Stimulated activated CD8-positive, alpha-beta memory T cell treated with anti-CD3 and anti-CD28 coated beads, Interleukin-7, amount 100 ng/mL, for 4 hours (primary cell): ENCODE measurements around the gene TMCO4.
"Not testable (repeated sequence)": the region's sequence is repeated elsewhere in the genome, so short reads cannot be mapped to it uniquely, and the experiment has no call there.

Experiments used
- DNase-seq, 2 donors: peaks; one replicate each; pipeline ENCODE4 v3.0.0-alpha.2; 2020; ENCODE audit warnings: low read depth in 2 of 2

The TMCO4 gene

GRCh38 chr1:19799230-19800075 is at the start of gene TMCO4:
TMCO4 (minus strand) TSS chr1:19799916; CDS start chr1:19780758, 19,158 bp downstream.
- DNase-seq = peak; percentile 11 to 46

- DNase-seq = not testable (repeated sequence)
Observed at GRCh38 chr1:19849307-19849706, 49.6 kb upstream of the TMCO4 start.

GRCh38 chr1:19847334-19847733 is 47.6 kb upstream of the TMCO4 start:
- DNase-seq = not testable (repeated sequence)

GRCh38 chr1:19846338-19846737 is 46.6 kb upstream of the TMCO4 start:
- no peak for DNase-seq

GRCh38 chr1:19845555-19845954 is 45.8 kb upstream of the TMCO4 start:
- DNase-seq = no peak

- no peak for DNase-seq
Observed at GRCh38 chr1:19844731-19845495, 45.2 kb upstream of the TMCO4 start.

- DNase-seq = no peak
Observed at GRCh38 chr1:19840228-19840627, 40.5 kb upstream of the TMCO4 start.

- DNase-seq = no peak
Observed at GRCh38 chr1:19837866-19838265, 38.1 kb upstream of the TMCO4 start.

- no peak for DNase-seq
Observed at GRCh38 chr1:19835578-19835977, 35.9 kb upstream of the TMCO4 start.

- no peak for DNase-seq
Observed at GRCh38 chr1:19831441-19831840, 31.7 kb upstream of the TMCO4 start.

GRCh38 chr1:19828546-19828945 is 28.8 kb upstream of the TMCO4 start:
- no peak for DNase-seq

- DNase-seq = no peak
Observed at GRCh38 chr1:19825298-19825697, 25.6 kb upstream of the TMCO4 start.

GRCh38 chr1:19824541-19824940 is 24.8 kb upstream of the TMCO4 start:
- DNase-seq = no peak

- DNase-seq = no peak
Observed at GRCh38 chr1:19824036-19824435, 24.3 kb upstream of the TMCO4 start.

- DNase-seq = no peak
Observed at GRCh38 chr1:19819701-19820100, 20.0 kb upstream of the TMCO4 start.

- DNase-seq = no peak
Observed at GRCh38 chr1:19818324-19818723, 18.6 kb upstream of the TMCO4 start.

- no peak for DNase-seq
Observed at GRCh38 chr1:19817160-19817559, 17.4 kb upstream of the TMCO4 start.

- not testable (repeated sequence) for DNase-seq
Observed at GRCh38 chr1:19816737-19817086, 17.0 kb upstream of the TMCO4 start.

GRCh38 chr1:19815801-19816736 is 16.4 kb upstream of the TMCO4 start:
- no peak for DNase-seq

GRCh38 chr1:19814681-19815503 is 15.2 kb upstream of the TMCO4 start, which contains the start of gene RNF186:
RNF186 (minus strand) TSS chr1:19815283; CDS start chr1:19815101, 182 bp downstream.
- DNase-seq = no peak

- no peak for DNase-seq
Observed at GRCh38 chr1:19814244-19814661, 14.5 kb upstream of the TMCO4 start.
